Measurements from ENCODE around the gene IL20RB.

IL20RB gene, protein sequence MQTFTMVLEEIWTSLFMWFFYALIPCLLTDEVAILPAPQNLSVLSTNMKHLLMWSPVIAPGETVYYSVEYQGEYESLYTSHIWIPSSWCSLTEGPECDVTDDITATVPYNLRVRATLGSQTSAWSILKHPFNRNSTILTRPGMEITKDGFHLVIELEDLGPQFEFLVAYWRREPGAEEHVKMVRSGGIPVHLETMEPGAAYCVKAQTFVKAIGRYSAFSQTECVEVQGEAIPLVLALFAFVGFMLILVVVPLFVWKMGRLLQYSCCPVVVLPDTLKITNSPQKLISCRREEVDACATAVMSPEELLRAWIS

DNA sequence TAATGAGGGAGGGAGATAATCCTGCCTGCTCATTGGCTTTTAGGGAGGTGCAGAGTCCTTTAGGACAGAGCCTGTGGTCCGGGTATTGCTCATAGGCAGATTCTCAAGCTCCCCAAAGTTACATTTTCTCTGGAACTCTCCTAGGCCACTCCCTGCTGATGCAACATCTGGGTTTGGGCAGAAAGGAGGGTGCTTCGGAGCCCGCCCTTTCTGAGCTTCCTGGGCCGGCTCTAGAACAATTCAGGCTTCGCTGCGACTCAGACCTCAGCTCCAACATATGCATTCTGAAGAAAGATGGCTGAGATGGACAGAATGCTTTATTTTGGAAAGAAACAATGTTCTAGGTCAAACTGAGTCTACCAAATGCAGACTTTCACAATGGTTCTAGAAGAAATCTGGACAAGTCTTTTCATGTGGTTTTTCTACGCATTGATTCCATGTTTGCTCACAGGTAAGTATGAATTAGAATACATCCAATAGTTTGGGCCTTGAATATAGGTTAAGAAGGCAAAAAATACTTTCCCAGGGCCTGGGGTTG is at the start of gene IL20RB:
Gene IL20RB (plus strand): TSS at position 233 of the 538 bp plus-strand sequence. CDS start 131 bp downstream, at position 364.
- DNase-seq (ENCODE audit: low read depth in 2 of 2) = no peak

DNA sequence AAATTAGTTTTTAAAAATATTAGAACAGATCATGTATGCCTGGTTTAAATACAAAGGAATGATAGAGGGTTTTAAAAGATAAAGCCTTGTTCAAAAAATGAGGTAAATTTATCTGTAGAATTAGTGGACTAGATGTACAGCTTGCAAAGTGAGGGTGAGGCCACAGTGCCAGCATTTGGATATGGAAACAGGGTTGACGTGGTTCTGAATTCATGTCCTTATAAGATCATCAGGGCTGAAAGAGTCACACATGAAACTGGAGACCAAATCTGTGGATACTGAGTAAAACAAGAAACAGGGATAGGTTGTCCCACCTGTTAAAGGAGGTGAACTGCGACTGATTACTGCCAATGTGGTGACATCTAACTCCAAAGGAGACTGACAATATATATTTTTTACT is 49.5 kb upstream of the IL20RB start:
- no peak for DNase-seq (ENCODE audit: low read depth in 2 of 2)

DNA sequence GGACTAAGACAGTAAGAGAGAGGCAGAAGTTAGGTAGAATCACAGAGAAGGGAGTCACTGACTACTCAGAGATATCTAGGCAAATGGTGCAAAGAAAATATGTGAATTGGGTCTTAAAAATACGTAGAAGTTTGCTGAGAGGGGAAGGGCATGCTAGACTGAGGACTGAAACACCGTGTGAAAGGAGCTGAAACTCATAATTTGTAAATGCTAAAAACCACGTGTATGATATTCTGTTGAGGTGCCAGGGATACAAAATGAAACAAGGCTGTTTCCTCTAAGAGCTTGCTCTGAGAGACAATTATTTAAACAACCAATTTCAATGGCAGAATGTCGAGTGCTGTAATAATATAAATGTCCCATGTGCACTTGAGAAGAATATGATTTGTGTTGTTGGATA is 48.6 kb upstream of the IL20RB start:
- no peak for DNase-seq (ENCODE audit: low read depth in 2 of 2)

DNA sequence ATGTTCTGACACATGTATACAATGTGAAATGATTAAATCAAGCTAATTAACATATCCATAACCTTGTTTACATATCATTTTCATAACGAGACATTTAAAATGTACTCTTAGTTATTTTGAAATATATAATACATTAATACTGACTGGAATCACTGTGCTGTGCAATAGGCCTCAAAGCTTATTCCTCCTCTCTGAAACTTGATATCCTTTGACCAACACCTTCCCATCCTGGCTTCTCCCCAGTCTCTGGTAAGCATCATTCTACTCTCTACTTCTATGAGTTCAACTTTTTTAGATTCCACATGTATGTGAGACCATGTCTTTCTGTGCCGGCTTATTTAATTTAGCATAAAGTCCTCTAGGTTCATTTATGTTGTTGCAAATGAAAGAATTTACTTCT is 47.1 kb upstream of the IL20RB start:
- DNase-seq (ENCODE audit: low read depth in 2 of 2) = no peak

DNA sequence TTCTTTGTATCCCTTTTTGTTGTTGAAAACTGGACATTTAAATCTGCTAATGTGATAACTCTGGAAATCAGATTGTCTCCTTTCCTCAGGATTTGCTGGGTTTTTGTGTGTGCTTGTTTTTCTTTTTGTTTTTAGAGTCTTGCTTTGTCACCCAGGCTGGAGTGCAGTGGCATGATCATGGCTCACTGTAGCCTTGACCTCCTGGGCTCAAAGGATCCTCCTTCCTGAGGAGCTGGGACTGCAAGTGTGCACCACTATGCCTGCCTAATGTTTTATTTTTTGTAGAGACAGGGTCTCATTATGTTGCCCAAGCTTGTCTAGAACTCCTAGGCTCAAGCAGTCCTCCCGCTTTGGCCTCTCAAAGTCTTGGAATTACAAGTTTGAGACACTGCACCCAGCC is 44.6 kb upstream of the IL20RB start:
- no peak for DNase-seq (ENCODE audit: low read depth in 2 of 2)

DNA sequence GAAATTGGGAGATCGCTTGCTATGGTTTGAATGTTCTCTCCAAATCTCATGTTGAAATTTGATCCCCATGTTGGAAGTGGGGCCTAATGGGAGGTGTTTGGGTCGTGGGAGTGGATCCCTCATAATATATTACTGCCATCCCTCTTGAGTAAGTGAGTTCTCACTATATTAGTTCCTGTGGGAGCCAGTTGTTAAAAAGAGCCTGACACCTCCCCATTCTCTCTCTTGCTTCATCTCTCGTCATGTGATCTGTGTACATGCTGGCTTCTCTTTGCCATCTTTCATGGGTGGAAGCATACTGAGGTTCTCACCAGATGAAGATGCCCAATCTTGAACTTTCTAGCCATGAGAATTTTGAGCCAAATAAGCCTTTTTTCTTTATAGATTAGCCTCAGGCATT is 43.0 kb upstream of the IL20RB start:
- DNase-seq (ENCODE audit: low read depth in 2 of 2) = no peak

DNA sequence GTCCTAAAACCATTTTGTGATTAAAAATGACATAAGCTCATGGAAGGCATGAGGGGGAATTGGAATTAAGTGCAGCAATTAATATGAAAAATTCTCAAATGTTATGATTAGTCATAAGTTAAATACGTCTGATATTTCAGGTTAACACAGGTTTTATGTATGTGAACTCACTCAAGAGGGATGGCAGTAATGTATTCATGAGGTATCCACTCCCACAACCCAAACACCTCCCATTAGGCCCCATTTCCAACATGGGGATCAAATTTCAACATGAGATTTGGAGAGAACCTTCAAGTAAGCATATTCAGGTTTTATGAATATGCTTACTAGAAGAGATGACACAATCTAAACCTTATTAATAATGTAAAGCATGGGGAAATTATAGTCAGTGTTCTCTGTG is 41.6 kb upstream of the IL20RB start:
- no peak for DNase-seq (ENCODE audit: low read depth in 2 of 2)

DNA sequence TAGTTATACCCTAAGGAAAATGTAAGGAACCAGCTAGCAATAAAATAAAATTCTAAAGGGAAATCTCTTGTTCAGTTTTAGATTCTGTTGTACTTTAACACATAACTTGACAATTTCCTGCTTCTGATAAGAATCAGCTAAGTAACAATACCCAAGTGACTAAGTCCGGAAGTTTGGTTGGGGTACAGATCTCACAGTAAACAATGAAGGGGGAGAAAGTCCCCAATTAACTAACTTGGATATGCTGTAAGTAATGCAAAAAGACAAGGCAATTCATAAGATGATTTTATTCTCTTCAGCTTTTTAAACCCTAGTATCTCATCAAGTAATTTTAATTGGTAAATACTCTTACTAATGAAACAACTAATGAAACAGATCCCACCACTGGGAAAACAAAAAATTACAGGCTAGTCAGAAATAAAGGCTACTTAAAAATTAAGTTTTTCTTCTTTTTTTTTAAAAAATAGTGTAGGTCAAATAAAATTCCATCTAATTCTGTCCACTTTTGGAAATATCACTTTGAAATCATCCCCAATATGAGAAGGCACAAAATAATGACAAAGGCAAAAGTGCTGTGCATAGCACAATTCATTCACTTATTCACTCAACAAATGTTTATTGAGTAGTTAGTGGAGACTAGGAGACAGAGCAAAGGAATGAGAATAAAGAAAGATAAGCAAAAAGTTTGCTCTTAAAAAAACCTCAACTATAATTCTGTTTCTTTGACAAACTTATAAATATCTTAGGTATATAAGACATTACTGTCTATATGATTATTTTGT is 37.8 kb upstream of the IL20RB start:
- no peak for DNase-seq (ENCODE audit: low read depth in 2 of 2)

DNA sequence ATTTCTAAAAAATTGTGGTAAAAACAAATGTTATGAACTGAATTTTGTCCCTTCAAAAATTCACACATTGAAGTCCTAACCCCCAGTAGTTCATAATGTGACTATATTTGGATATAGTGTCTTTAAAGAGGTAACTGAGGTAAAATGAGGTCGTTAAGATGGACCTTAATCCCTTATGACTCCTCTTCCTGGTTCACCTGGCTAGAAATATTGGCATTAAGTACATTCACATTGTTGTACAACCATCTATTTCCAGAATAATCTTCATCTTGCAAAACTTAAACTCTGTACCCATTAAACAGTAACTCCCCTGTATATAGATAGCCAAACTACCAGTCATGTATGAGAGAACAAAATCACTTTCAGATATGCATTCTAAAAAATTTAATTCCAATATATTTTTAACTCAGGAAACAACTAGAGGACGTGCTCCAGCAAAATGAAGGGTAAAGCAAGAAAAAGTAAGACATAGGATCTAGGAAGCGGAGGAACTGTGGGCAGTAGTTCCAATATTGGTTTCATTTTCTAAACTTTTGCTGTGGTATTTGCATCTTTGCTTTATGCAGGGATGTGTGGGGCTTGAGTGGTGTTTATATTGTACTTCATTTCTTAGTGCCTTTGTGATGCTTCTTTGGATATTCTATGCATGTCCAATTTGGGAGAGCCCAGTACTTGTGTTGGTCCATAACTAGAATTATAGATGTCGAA is 36.7 kb upstream of the IL20RB start:
- no peak for DNase-seq (ENCODE audit: low read depth in 2 of 2)

DNA sequence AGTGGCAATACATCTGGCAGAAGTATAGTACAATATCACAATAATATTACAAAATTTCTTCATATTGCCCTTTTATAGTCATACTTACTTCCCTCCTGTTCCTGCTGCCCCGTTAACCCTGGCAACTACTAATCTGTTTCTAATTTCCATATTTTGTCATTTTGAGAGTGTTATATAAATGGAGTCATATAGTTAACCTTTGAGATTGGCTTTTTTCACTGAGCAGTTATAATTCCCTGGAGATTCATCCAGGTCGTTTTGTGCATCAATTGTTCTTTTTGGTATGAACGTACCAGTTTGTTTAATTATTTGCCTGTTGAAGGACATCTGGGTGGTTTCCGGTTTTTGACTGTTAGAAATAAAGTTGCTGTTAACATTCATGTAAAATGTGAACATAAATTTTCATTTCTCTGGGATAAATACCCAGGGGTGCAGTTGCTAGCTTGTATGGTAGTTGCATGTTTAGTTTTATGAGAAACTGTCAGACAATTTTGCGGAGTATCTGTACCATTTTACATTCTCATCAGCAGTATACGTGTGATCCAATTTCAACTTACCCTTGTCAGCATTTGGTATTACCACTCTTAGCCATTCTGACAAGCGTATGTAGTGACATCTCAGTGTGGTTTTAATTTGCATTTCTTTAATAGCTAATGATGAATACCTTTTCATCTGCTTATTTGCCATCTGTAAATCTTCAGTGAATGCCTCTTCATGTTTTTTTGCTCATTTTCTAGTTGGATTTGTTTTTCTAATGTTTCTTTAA is 32.2 kb upstream of the IL20RB start:
- DNase-seq (ENCODE audit: low read depth in 2 of 2) = no peak

DNA sequence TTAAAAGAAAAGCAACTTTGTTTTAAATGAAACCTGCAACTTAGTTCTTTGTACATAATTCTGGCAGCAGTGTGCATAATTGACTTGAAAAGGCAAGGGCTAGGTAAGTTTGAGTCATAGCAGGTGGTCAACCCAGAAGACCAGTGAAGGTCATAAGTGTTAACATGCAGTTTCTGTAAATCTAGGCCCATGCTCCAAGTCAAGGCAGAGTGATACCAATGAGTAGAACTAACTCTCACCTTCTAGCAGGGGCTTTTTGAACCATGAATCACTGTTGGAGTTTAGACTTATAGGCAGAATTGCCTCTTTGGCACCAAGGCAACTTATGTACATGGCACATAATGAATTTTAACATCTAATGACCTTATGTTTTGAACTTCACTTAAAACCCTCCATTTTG is 29.5 kb upstream of the IL20RB start:
- DNase-seq (ENCODE audit: low read depth in 2 of 2) = no peak

DNA sequence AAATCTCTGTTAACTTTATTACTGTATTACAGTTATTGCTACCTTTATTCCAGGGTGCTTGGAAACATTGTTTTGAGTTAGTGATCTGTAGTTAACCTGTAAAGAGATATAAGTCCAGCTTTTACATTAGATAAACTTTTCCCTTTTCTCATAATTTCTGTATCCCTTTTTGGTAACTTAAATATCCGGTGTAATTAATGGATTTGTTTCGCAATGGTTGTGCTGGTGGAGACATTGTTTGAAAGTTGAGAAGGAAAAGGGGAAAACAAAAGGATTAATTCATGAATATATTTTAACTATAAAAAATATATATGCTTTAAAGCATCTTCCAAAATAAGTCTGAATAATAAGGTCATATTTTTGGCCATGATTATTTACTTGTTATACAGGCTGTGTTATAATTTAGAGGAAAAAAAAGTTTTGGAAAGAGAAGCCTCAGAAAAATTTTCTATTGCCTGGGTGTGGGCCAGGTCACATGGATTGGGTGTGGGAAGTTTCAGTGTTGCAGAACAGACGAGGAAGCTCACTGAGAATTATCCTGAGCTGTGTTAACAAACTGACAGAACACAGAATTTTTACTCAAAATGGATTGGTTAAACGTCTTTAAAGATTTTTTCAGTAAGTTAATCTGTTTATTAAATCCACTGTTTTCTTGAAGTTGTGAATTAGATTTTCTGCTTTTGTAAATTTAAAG is 27.7 kb upstream of the IL20RB start:
- no peak for DNase-seq (ENCODE audit: low read depth in 2 of 2)

DNA sequence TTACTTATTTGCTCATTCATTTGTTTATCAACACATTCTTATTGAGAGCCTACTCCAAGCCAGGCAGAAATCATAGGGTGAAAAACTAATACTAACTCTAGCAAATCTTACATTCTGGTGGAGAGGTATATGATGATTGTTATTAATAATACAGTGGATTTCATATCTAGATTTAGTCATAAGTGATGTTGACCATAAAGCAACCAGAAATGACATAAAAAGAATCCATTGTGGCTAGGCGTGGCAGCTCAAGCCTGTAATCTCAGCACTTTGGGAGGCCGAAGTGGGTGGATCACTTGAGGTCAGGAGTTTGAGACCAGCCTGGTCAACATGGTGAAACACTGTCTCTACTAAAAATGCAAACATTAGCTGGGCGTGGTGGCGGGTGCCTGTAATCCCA is 26.2 kb upstream of the IL20RB start:
- DNase-seq (ENCODE audit: low read depth in 2 of 2) = no peak

DNA sequence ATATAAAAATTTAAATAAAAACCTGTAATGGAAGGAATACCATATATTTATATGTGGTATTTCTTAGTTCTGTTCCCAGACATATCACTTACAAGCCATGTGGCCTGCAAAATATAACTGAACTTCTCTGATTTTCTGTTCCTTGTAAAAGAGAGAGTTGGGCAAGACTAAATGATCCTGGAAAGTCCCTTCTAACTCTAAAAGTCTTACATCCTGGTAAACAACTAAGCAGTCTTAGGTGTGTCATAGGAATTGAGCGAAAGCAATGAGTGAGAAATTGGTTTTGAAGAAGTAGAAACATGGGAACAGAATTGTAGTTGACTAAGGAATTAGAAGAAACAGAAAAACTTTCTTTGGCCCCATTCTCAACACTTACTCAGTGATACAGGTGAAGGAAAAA is 25.3 kb upstream of the IL20RB start:
- DNase-seq (ENCODE audit: low read depth in 2 of 2) = no peak

DNA sequence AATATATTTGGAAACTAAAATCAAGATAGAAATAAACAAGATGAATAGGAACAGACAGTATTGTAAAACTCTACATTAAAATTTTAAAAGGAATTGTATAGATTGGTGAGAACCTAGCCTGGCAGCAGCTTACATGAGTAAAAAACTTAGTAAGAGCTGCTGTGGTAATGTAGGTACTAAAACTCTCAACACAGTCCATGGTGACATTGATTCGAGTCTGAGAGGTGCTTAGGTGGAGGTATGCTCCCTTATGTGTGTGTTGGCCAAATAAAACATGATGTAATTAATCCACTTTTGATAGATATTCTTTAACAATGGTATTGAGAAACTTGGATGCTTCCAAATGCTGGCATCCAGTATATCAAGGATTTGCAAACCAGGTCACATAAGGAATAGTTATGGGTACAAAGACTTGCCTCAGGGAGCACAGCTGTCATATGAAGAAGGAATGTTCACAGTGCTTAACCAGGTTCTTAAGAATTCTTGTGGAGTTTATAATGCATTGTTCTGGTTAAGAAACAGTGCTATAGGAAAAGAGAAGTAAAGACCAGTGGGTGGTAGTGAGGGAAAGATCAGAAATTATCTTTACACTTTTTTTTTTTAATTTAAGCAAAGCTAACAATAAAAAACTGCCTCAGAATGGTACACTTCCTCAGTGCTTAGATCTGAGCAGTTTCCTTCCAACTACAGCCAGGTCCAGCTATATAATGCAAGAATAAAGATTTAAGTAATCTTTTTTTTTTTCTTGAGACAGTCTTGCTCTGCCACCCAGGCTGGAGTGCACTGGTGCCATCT is 24.6 kb upstream of the IL20RB start:
- no peak for DNase-seq (ENCODE audit: low read depth in 2 of 2)

DNA sequence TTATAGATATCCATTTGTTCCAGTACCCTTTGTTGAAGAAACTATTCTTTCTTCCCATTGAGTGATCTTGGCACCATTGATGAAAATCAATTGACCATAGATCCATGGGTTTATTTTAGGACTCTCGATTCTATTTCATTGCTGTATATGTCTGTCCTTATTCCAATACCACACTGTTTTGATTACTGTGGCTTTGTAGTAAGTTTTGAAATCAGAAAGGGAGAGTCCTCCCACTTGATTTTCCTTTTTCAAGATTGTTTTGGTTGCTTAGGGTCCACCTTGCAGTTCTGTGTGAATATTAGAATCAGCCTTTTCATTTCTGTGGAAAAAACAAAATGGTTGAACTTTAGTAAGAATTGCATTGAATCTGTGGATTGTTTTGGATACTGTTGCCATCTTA is 20.6 kb upstream of the IL20RB start:
- DNase-seq (ENCODE audit: low read depth in 2 of 2) = no peak

DNA sequence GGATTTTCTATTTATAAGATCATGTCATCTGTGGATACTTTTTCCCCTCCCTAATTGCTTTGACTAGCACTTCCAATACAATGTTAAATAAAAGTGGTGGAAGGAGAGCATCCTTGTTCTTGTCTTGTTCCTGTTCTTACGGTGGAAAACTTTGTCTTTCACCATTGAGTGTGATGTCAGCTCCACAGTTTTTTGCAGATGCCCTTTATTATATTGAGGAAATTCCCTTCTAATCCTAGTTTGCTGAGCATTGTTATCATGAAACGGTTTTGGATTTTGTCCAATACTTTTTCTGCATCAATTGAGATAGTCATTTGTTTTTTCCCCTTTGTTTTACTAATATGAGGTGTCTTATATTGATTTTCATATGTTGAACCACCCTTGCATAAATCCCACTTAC is 19.9 kb upstream of the IL20RB start:
- no peak for DNase-seq (ENCODE audit: low read depth in 2 of 2)

DNA sequence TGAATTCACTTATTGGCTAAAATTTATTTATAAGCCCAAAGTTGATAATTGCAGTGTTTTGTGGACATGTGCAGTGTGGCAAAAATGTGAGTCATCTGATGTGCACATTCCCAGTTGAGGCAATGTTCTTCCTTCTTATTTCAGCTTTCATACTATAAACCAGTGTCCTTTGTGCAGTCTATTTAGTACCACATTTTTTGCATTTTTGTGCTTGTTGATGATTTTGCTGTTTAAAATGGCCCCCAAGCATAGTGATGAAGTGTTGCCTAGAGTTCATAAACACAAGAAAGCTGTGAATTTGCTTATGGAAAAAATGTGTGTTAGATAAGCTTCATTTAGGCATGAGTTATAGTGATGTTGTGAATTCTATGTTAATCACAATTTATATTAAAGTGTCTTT is 19.4 kb upstream of the IL20RB start:
- no peak for DNase-seq (ENCODE audit: low read depth in 2 of 2)

DNA sequence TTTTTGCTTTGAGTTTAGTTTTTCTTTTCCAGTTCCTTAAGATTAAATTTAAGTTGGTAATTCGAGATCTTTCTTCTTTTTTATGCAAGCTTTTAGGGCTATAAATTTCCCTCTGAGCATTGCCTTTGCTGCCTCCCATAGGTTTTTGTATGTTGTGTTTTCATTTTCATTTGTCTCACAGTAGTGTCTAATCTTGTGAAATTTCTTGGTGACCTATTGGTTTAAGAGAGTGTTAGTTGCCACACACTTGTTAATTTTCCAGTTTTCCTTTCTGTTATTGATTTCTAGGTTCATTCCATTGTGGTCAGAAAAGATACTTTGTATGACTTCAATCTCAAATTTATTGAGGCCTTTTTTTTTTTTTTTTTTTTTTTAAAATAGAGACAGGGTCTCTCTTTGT is 18.3 kb upstream of the IL20RB start:
- no peak for DNase-seq (ENCODE audit: low read depth in 2 of 2)

DNA sequence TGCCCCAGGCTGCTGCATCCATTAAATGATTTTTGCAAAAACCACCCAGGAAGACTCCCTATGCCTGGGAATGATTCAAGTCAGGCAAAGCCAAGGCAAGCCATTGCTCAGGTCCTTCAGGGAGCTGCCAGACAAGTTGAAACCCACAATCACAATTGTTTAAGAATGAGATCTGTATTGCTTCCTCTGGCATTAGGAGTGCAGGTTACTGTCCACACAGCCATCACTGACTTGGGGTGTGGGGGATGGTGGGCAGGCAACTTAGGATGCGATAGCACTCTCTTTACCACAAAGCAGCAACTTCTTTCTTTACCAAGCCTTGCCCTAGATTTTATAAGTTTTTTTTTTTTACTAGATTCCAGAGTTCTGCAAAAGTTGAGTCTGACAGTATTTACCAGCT is 15.0 kb upstream of the IL20RB start:
- DNase-seq (ENCODE audit: low read depth in 2 of 2) = no peak
